NCI-H1436 (cell line): ENCODE results near the gene CYB5B.

Experiments used
- DNase-seq: peaks from one replicate; lab custom pipeline; 2025; lab: John Stamatoyannopoulos, UW

Gene CYB5B

GRCh38 chr16:69424053-69424934 lies at the start of gene CYB5B:
Gene CYB5B (plus strand): TSS chr16:69424619. CDS start chr16:69424684, 65 bp downstream.
- peak; percentile 99 for DNase-seq

GRCh38 chr16:69376393-69377059 lies 47.9 kb upstream of the CYB5B start:
- no peak for DNase-seq

GRCh38 chr16:69378036-69378435 lies 46.4 kb upstream of the CYB5B start:
- no peak for DNase-seq

GRCh38 chr16:69378760-69379159 lies 45.7 kb upstream of the CYB5B start:
- DNase-seq, result no peak

GRCh38 chr16:69381231-69381630 lies 43.2 kb upstream of the CYB5B start:
- no peak for DNase-seq

GRCh38 chr16:69382421-69382820 lies 42.0 kb upstream of the CYB5B start:
- no peak for DNase-seq

- no peak for DNase-seq
Observed at GRCh38 chr16:69384974-69385373, 39.4 kb upstream of the CYB5B start.

- DNase-seq, result no peak
Observed at GRCh38 chr16:69386596-69386995, 37.8 kb upstream of the CYB5B start.

- no peak for DNase-seq
Observed at GRCh38 chr16:69393898-69394849, 30.2 kb upstream of the CYB5B start.

GRCh38 chr16:69395859-69396186 lies 28.6 kb upstream of the CYB5B start:
- no peak for DNase-seq

GRCh38 chr16:69396187-69397061 lies 28.0 kb upstream of the CYB5B start:
- DNase-seq, result peak; percentile 86

GRCh38 chr16:69397821-69398521 lies 26.4 kb upstream of the CYB5B start:
- DNase-seq, result peak; percentile 16

- no peak for DNase-seq
Observed at GRCh38 chr16:69399361-69399760, 25.1 kb upstream of the CYB5B start.

- no peak for DNase-seq
Observed at GRCh38 chr16:69402439-69402838, 22.0 kb upstream of the CYB5B start.

- no peak for DNase-seq
Observed at GRCh38 chr16:69404275-69404805, 20.1 kb upstream of the CYB5B start.

- no peak for DNase-seq
Observed at GRCh38 chr16:69405326-69405725, 19.1 kb upstream of the CYB5B start.

- DNase-seq, result no peak
Observed at GRCh38 chr16:69405757-69406156, 18.7 kb upstream of the CYB5B start.

GRCh38 chr16:69406780-69407331 lies 17.6 kb upstream of the CYB5B start:
- DNase-seq, result no peak

- DNase-seq, result no peak
Observed at GRCh38 chr16:69407702-69408323, 16.6 kb upstream of the CYB5B start.

GRCh38 chr16:69408475-69408874 lies 15.9 kb upstream of the CYB5B start:
- no peak for DNase-seq
